Nephron progenitor cell (in vitro differentiated cells): Measurements from ENCODE around the gene BTBD9.

Experiments used
- DNase-seq: peaks from one replicate; pipeline ENCODE4 v3.0.0; 2021
- H3K27ac Mint-ChIP-seq: 2 replicates; pipeline ENCODE4 v1.8.0; 2021; ENCODE audit warnings: mild to moderate bottlenecking, moderate library complexity, mixed read lengths
- H3K27me3 Mint-ChIP-seq: 2 replicates; pipeline ENCODE4 v1.8.0; 2021; ENCODE audit warnings: mild to moderate bottlenecking, low read depth, mixed read lengths; ENCODE audit not compliant: poor library complexity
- H3K36me3 Mint-ChIP-seq: 2 replicates; pipeline ENCODE4 v1.8.0; 2021; ENCODE audit warnings: low read depth, mixed read lengths
- H3K4me1 Mint-ChIP-seq: 2 replicates; pipeline ENCODE4 v1.8.0; 2021; ENCODE audit warnings: mixed read lengths
- H3K4me3 Mint-ChIP-seq: 2 replicates; pipeline ENCODE4 v1.8.0; 2021; ENCODE audit warnings: mild to moderate bottlenecking, moderate library complexity, mixed read lengths
- H3K9me3 Mint-ChIP-seq: 2 replicates; pipeline ENCODE4 v1.8.0; 2021; ENCODE audit warnings: mild to moderate bottlenecking, moderate library complexity, mixed read lengths
- TF ChIP-seq, protein P1 (sequence below): fragments of 200-600 bp; sonication (generic); IDR thresholded peaks from 2 replicates; pipeline ENCODE4 v1.5.0; 2021; ENCODE audit warnings: antibody characterized with exemption

Gene BTBD9

DNA sequence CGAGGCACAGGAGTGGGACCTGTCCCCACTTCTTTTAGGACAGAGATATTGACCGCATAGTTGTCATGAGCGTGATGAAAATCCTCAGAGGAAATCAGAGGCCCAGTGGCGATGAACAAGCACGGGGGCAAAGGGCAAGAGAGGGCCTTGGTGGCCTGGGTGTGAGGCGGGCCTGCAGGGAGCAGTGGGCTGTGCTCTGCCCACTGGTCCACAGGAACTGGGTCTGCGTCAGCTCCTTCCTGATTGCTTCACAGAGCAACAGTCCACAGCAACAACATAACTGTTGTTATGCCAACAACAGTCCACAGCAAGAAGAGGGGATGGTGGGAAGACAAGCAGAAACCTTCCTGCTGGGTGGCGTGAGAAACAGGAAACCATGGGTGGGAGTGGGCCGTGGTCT is 484.6 kb downstream of the BTBD9 start:
- Mint-ChIP-seq H3K4me1 (peaks cover 24% of the 10 kb centered on the region), H3K27ac (peak overlapping the region; percentile 50), H3K36me3 (peaks cover 35% of the 10 kb centered on the region), H3K9me3 (peaks cover 5% of the 10 kb centered on the region), H3K27me3 (peaks cover 3% of the 10 kb centered on the region), H3K4me3 (no peak overlapping the region)
- TF ChIP-seq, protein P1, sequence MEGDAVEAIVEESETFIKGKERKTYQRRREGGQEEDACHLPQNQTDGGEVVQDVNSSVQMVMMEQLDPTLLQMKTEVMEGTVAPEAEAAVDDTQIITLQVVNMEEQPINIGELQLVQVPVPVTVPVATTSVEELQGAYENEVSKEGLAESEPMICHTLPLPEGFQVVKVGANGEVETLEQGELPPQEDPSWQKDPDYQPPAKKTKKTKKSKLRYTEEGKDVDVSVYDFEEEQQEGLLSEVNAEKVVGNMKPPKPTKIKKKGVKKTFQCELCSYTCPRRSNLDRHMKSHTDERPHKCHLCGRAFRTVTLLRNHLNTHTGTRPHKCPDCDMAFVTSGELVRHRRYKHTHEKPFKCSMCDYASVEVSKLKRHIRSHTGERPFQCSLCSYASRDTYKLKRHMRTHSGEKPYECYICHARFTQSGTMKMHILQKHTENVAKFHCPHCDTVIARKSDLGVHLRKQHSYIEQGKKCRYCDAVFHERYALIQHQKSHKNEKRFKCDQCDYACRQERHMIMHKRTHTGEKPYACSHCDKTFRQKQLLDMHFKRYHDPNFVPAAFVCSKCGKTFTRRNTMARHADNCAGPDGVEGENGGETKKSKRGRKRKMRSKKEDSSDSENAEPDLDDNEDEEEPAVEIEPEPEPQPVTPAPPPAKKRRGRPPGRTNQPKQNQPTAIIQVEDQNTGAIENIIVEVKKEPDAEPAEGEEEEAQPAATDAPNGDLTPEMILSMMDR = no peak
- no peak for DNase-seq

DNA sequence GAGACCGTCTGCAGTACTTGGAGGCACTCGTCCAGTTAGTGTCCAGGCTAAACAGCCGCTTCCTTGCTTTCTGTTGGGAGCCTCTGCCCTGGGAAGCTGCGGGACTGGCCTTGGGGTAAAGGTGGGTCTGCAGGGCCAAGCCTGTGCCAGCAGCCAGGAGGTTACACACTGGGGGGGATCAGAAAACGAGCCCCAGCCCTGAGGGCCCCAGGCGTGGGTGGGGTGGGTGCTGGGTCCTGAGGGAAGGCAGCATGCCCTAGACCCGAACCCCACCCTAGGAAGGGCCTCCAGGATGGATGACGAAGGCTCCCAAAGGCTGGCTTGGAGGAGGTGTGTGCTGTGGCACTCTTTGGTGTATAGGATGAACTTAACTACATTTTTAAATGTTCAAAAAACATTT is 485.0 kb downstream of the BTBD9 start:
- peaks cover 31% of the 10 kb centered on the region for H3K36me3 Mint-ChIP-seq
- peaks cover 5% of the 10 kb centered on the region for H3K9me3 Mint-ChIP-seq
- no peak for DNase-seq
- no peak overlapping the region for H3K4me3 Mint-ChIP-seq
- H3K27ac Mint-ChIP-seq = peak overlapping the region; percentile 66
- H3K4me1 Mint-ChIP-seq = peaks cover 27% of the 10 kb centered on the region
- H3K27me3 Mint-ChIP-seq = peaks cover 3% of the 10 kb centered on the region
- TF ChIP-seq, protein P1 = no peak

DNA sequence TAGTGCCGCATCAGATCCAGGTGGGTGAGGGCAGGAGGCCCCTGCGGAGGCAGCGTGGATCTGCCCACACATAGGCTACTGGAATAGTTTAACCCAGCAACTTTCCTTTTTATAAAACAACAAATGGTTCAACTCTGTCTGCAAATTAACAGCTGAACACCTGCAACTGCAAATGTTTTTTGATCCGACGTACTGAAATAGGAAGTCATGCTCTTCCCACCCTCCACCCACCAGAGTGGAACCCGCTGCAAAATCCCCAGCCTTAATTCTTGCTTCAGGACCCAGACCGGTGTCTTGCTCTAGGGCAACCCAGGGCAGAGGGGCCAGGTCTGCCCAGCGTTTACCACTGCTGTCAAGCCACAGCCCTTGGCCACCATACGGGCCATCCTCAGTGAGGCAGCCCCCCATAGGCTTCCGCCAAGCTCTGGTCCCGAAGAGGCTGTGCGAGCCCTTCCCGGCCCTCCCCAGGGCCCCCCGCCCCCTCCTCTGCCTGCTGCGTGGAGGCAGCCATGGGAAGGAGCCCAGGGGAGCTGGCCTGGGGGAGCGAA is 485.9 kb downstream of the BTBD9 start:
- Mint-ChIP-seq H3K36me3 (peaks cover 22% of the 10 kb centered on the region), H3K4me3 (no peak overlapping the region), H3K9me3 (peaks cover 2% of the 10 kb centered on the region), H3K4me1 (peaks cover 36% of the 10 kb centered on the region), H3K27me3 (peaks cover 3% of the 10 kb centered on the region), H3K27ac (peak overlapping the region; percentile 66)
- no peak for DNase-seq
- TF ChIP-seq, protein P1 = no peak

DNA sequence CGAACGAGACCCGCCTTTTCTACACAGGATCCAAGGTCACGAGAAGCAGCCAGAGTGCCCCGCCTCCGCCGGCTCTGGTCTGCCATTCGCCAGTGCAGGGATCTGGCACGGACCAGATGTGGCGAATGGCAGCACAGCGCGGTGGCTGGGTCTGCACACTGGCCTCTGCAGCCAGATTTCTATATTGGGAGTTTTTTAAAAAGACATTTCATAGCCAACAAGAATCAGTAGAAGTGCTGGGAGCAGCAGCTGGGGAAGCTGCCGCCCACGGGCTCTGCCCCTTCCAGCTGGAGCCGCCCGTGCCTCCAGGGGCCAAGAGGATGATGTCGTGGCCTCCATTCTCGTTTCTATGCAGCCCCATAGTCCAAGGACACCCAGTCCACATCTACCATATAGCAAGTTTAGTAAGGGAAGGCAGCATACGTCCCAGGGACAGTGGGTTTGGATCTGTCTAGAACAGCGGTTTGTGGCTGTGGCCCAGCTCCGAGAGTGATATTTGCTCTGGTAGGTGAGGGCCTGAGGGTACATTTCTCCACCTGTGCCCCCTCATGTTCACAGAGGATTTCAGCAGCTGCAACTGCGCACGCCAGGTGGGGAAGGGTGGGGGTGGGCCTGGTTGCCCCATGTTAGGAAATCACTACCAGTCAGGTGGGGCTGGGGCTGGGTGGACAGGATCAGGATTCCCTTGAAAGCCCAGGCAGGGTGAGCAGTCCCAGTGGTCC is 486.5 kb downstream of the BTBD9 start:
- TF ChIP-seq, protein P1 = no peak
- no peak for DNase-seq
- H3K27ac Mint-ChIP-seq = peak overlapping the region; percentile 48

DNA sequence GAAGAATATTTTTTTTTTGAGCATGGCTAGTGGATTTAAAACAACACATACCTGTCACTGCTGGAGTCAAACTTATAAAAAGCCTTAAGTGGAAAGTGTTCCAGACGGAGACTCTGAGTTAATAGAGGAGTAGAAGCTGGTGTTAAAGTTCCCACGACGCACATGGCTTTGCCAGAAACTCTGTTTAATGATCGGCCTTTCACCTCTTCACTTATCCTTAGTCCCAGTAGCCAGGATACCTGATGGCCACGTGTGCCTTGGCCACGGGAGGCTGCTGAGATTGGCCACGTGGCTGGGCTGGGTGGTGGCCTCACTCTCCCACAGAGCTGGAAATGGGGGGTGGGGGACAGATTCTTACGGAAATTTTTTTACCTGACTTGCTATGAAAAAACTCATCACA is 487.1 kb downstream of the BTBD9 start:
- Mint-ChIP-seq H3K4me1 (peaks cover 45% of the 10 kb centered on the region), H3K27me3 (peaks cover 3% of the 10 kb centered on the region), H3K4me3 (no peak overlapping the region), H3K36me3 (peaks cover 11% of the 10 kb centered on the region), H3K9me3 (no peaks in the 10 kb centered on the region), H3K27ac (peak overlapping the region; percentile 48)
- no peak for DNase-seq
- TF ChIP-seq, protein P1 = no peak

More for the DNA sequence above, 486.5 kb downstream of the BTBD9 start:
- H3K27me3 Mint-ChIP-seq = peaks cover 3% of the 10 kb centered on the region
- no peak overlapping the region for H3K4me3 Mint-ChIP-seq
- H3K9me3 Mint-ChIP-seq = no peaks in the 10 kb centered on the region
- H3K36me3 Mint-ChIP-seq = peaks cover 18% of the 10 kb centered on the region
- H3K4me1 Mint-ChIP-seq = peaks cover 41% of the 10 kb centered on the region
